PC-9 (cell line): ENCODE data around the gene MYBPHL.

Experiments
- CTCF ChIP-seq: fragments of 200-600 bp; sonication (generic); conservative IDR thresholded peaks from 2 replicates; pipeline ENCODE4 v1.6.1; 2017; ENCODE audit warnings: mixed run types, antibody characterized with exemption, mild to moderate bottlenecking, moderate library complexity
- EZH2 ChIP-seq: fragments of 200-600 bp; sonication (generic); IDR thresholded peaks from 2 replicates; pipeline ENCODE4 v1.8.0; 2017; ENCODE audit warnings: antibody characterized with exemption, low read depth

- TF ChIP-seq CTCF (no peak), EZH2 (no peak)
Measured at GRCh38 chr1:109341944-109342930, 35.4 kb upstream of the MYBPHL start.
